NCI-H2227 (cell line): ENCODE measurements around the gene CRADD.
A peak's percentile ranks its signal among the peaks of the same experiment; 100 is the strongest.
"Not testable (repeated sequence)": the region's sequence is repeated elsewhere in the genome, so short reads cannot be mapped to it uniquely, and the experiment has no call there.

Experiments
- DNase-seq: peaks from one replicate; lab custom pipeline; 2025; ENCODE audit not compliant: unreplicated experiment; lab: John Stamatoyannopoulos, UW

CRADD gene

GRCh38 chr12:93705237-93705636 is 28.1 kb downstream of the CRADD start:
- no peak for DNase-seq

- no peak for DNase-seq
Observed at GRCh38 chr12:93706387-93706786, 29.2 kb downstream of the CRADD start.

- DNase-seq = no peak
Observed at GRCh38 chr12:93706824-93707223, 29.6 kb downstream of the CRADD start.

- DNase-seq = no peak
Observed at GRCh38 chr12:93707836-93708235, 30.7 kb downstream of the CRADD start.

- DNase-seq = no peak
Observed at GRCh38 chr12:93708952-93709351, 31.8 kb downstream of the CRADD start.

GRCh38 chr12:93709386-93709785 is 32.2 kb downstream of the CRADD start:
- DNase-seq = no peak

- no peak for DNase-seq
Observed at GRCh38 chr12:93710574-93710926, 33.4 kb downstream of the CRADD start.

GRCh38 chr12:93711502-93711901 is 34.3 kb downstream of the CRADD start:
- not testable (repeated sequence) for DNase-seq

- no peak for DNase-seq
Observed at GRCh38 chr12:93712200-93712599, 35.0 kb downstream of the CRADD start.

GRCh38 chr12:93713060-93713459 is 35.9 kb downstream of the CRADD start:
- no peak for DNase-seq

GRCh38 chr12:93713800-93714199 is 36.6 kb downstream of the CRADD start:
- no peak for DNase-seq

GRCh38 chr12:93714382-93714781 is 37.2 kb downstream of the CRADD start:
- DNase-seq = no peak

GRCh38 chr12:93719710-93720109 is 42.5 kb downstream of the CRADD start:
- DNase-seq = no peak

GRCh38 chr12:93720559-93720958 is 43.4 kb downstream of the CRADD start:
- DNase-seq = no peak

GRCh38 chr12:93722179-93722578 is 45.0 kb downstream of the CRADD start:
- no peak for DNase-seq

- DNase-seq = no peak
Observed at GRCh38 chr12:93722835-93723567, 45.8 kb downstream of the CRADD start.

- DNase-seq = no peak
Observed at GRCh38 chr12:93723568-93723930, 46.4 kb downstream of the CRADD start.

GRCh38 chr12:93725531-93725930 is 48.4 kb downstream of the CRADD start:
- no peak for DNase-seq

- DNase-seq = no peak
Observed at GRCh38 chr12:93727195-93727811, 50.1 kb downstream of the CRADD start.

- no peak for DNase-seq
Observed at GRCh38 chr12:93727911-93728310, 50.7 kb downstream of the CRADD start.

- no peak for DNase-seq
Observed at GRCh38 chr12:93729934-93730333, 52.8 kb downstream of the CRADD start.

GRCh38 chr12:93733358-93733757 is 56.2 kb downstream of the CRADD start:
- DNase-seq = peak; percentile 35

GRCh38 chr12:93733928-93734327 is 56.8 kb downstream of the CRADD start:
- no peak for DNase-seq
